Chondrocyte (in vitro differentiated cells): ENCODE results near the gene SLC35F4. TPM values are rescaled to one million over a fixed set of nuclear protein-coding genes. Genes with fewer than 3 reads are reported as not detected.

Source experiments
- DNase-seq: peaks from one replicate; pipeline ENCODE4 v3.0.0; 2021; ENCODE audit warnings: mixed read lengths, low spot score
- H3K27ac Mint-ChIP-seq: one replicate; pipeline ENCODE4 v1.8.0; 2021; ENCODE audit warnings: mild to moderate bottlenecking, moderate library complexity, mixed read lengths; ENCODE audit not compliant: unreplicated experiment
- H3K27me3 Mint-ChIP-seq: 2 replicates; pipeline ENCODE4 v1.8.0; 2021; ENCODE audit warnings: low read depth, mixed read lengths
- H3K36me3 Mint-ChIP-seq: 2 replicates; pipeline ENCODE4 v1.8.0; 2021; ENCODE audit warnings: low read depth, mixed read lengths
- H3K4me1 Mint-ChIP-seq: 2 replicates; pipeline ENCODE4 v1.8.0; 2021; ENCODE audit warnings: low read depth, mild to moderate bottlenecking, mixed read lengths
- H3K4me3 Mint-ChIP-seq: one replicate; pipeline ENCODE4 v1.8.0; 2021; ENCODE audit warnings: mild to moderate bottlenecking, moderate library complexity, mixed read lengths; ENCODE audit not compliant: unreplicated experiment
- H3K9me3 Mint-ChIP-seq: 2 replicates; pipeline ENCODE4 v1.8.0; 2021; ENCODE audit warnings: low read depth, mixed read lengths
- total RNA-seq: library from RNA; stranded (reverse); gene quantifications from 3 replicates; pipeline ENCODE4 v1.2.1, GENCODE V29; 2021
- TF ChIP-seq, protein P1 (sequence below): fragments of 200-600 bp; sonication (generic); IDR thresholded peaks from 2 replicates; pipeline ENCODE4 v1.5.0; 2021; ENCODE audit warnings: antibody characterized with exemption, mild to moderate bottlenecking, moderate library complexity

Gene SLC35F4
- total RNA-seq, 1 donor from 2014 or later, result not detected

- DNase-seq, result no peak
- Mint-ChIP-seq H3K4me1 (no peaks in the 10 kb centered on the region), H3K36me3 (no peaks in the 10 kb centered on the region), H3K27ac (no peak overlapping the region), H3K4me3 (no peak overlapping the region), H3K27me3 (peaks cover 7% of the 10 kb centered on the region), H3K9me3 (no peaks in the 10 kb centered on the region)
- TF ChIP-seq, protein P1, sequence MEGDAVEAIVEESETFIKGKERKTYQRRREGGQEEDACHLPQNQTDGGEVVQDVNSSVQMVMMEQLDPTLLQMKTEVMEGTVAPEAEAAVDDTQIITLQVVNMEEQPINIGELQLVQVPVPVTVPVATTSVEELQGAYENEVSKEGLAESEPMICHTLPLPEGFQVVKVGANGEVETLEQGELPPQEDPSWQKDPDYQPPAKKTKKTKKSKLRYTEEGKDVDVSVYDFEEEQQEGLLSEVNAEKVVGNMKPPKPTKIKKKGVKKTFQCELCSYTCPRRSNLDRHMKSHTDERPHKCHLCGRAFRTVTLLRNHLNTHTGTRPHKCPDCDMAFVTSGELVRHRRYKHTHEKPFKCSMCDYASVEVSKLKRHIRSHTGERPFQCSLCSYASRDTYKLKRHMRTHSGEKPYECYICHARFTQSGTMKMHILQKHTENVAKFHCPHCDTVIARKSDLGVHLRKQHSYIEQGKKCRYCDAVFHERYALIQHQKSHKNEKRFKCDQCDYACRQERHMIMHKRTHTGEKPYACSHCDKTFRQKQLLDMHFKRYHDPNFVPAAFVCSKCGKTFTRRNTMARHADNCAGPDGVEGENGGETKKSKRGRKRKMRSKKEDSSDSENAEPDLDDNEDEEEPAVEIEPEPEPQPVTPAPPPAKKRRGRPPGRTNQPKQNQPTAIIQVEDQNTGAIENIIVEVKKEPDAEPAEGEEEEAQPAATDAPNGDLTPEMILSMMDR, result no peak
These were observed 231.6 kb downstream of the SLC35F4 start for GRCh38 chr14:57634335-57634734.

- H3K4me1 Mint-ChIP-seq, result no peaks in the 10 kb centered on the region
- no peak for DNase-seq
- no peaks in the 10 kb centered on the region for H3K9me3 Mint-ChIP-seq
- peaks cover 7% of the 10 kb centered on the region for H3K27me3 Mint-ChIP-seq
- no peak overlapping the region for H3K27ac Mint-ChIP-seq
- no peaks in the 10 kb centered on the region for H3K36me3 Mint-ChIP-seq
- TF ChIP-seq, protein P1, result no peak
- no peak overlapping the region for H3K4me3 Mint-ChIP-seq
These were observed 233.2 kb downstream of the SLC35F4 start for GRCh38 chr14:57632649-57633048.

DNA sequence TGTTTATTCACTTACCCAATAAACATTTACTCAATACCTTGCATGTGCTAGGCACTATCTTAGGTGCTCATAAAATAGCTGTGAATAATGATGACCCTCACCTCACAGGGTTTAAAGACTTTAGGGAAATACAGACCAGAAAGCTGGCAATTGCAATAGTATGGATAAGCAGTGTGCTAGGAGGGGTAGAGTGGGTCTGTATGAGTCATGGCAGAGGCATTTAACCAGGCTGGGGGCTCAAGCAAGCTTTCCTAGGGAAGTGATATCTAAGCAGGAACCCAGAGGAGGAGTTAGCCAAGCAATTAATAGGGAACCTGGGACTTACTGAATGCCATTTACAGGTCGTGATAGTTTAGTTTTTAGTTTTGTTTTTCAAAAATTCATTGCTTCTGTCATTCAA, 248.4 kb downstream of the SLC35F4 start:
- H3K27ac Mint-ChIP-seq, result no peak overlapping the region
- H3K4me1 Mint-ChIP-seq, result no peaks in the 10 kb centered on the region
- H3K9me3 Mint-ChIP-seq, result peaks cover 4% of the 10 kb centered on the region
- DNase-seq, result no peak
- TF ChIP-seq, protein P1, result no peak
- H3K27me3 Mint-ChIP-seq, result peaks cover 2% of the 10 kb centered on the region
- no peak overlapping the region for H3K4me3 Mint-ChIP-seq
- no peaks in the 10 kb centered on the region for H3K36me3 Mint-ChIP-seq

GRCh38 chr14:57612946-57613345, 252.9 kb downstream of the SLC35F4 start:
- H3K36me3 Mint-ChIP-seq, result no peaks in the 10 kb centered on the region
- H3K27me3 Mint-ChIP-seq, result peaks cover 2% of the 10 kb centered on the region
- DNase-seq, result no peak
- no peaks in the 10 kb centered on the region for H3K9me3 Mint-ChIP-seq
- H3K4me3 Mint-ChIP-seq, result no peak overlapping the region
- H3K4me1 Mint-ChIP-seq, result no peaks in the 10 kb centered on the region
- H3K27ac Mint-ChIP-seq, result no peak overlapping the region
- TF ChIP-seq, protein P1, result no peak

- H3K27ac Mint-ChIP-seq, result no peak overlapping the region
- no peaks in the 10 kb centered on the region for H3K36me3 Mint-ChIP-seq
- TF ChIP-seq, protein P1, result no peak
- no peak for DNase-seq
- H3K27me3 Mint-ChIP-seq, result peaks cover 2% of the 10 kb centered on the region
- no peaks in the 10 kb centered on the region for H3K4me1 Mint-ChIP-seq
- no peak overlapping the region for H3K4me3 Mint-ChIP-seq
- no peaks in the 10 kb centered on the region for H3K9me3 Mint-ChIP-seq
These were observed 254.3 kb downstream of the SLC35F4 start for GRCh38 chr14:57611555-57612075.
